GM19043 (cell line): ENCODE data around the gene ZDHHC1.
"Not testable (repeated sequence)": the region's sequence is repeated elsewhere in the genome, so short reads cannot be mapped to it uniquely, and the experiment has no call there.

ENCODE experiments used
- ATAC-seq: cut with Tn5 transposase; IDR thresholded peaks from one replicate; pipeline ENCODE4 v1.9.1; 2021; ENCODE audit warnings: low read depth; ENCODE audit not compliant: unreplicated experiment

Gene ZDHHC1

DNA sequence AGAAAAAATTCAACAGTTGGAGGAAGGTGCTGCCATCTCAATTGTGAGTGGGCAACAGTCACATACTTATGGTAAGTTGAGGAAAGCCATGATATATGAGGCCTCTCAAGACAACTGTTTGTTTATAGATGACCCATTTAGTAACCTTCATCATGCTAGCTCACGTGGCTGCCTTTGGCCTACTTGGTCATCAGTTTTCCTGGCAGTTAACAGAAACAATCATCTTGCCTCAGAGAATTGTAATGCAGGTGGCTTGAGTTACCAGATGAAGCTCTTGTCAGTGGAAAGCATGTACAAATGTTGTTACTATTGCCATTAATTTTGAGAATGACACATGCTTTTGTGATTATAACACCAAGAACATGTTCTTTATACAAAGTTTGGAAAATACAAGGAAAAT is 37.6 kb downstream of the ZDHHC1 start:
- no peak for ATAC-seq

DNA sequence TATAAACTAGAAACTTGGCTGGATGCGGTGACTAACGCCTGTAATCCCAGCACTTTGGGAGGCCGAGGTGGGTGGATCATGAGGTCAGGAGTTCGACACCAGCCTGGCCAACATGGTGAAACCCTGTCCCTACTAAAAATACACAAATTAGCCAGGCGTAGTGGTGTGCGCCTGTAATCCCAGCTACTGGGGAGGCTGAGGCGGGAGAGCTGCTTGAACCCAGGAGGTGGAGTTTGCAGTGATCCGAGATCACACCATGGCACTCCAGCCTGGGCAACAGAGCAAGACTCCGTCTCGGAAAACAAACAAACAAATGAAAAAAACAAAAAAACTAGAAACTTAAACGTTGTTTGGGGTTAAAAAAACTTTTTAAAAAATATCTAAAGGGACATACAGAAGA is 40.3 kb downstream of the ZDHHC1 start:
- not testable (repeated sequence) for ATAC-seq

DNA sequence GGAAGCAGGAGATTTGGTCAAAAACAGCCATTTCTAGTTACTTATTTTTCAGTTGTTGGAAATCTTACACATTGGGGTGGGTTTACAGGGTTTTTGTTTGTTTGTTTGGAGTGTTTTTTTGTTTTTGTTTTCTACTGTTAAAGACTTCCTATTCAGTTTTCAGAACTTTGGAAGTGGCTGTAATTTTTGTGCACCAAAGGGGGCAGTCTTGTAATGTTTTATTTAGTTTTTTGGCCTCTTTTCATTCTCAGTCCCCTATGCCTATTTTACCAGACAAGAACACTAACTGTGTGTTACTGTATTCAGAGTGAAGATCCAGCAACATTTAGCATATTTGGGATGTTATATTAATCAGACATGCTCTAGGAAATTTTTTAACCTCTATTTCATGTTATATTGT is 43.6 kb downstream of the ZDHHC1 start:
- ATAC-seq, result no peak

- no peak for ATAC-seq
Observed at GRCh38 chr16:67370661-67371060, 45.6 kb downstream of the ZDHHC1 start.

DNA sequence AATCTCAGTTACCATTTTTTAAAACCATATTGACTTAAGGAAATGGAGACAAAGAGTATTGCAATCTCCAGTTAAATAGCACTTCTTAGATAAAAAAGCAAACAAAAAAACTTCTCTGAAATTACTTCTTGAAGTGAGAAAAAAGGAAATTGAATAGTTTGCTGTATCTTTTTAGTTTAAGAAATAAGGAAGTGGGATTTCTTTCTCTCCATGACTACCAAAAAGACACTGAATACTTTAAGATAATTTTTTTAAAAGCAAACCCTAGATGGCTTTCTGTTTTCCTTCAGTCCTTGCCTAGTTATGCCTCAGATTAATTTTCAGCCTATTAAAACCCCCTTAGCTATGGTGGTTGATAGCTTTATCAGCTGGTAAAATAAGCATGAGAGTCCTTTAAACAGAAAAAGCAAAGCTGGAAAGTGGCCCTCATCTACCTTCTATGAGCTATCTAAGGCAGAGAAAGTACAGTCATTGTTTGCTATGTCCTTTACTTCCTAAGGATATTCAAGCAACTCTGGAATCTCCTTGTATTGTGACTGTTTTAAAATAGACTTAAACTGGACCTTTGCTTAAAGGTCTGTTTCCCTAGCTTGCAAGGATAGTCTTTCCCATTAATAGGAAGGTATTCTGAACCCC is 51.6 kb downstream of the ZDHHC1 start:
- ATAC-seq, result no peak

GRCh38 chr16:67361038-67361437 is 55.2 kb downstream of the ZDHHC1 start:
- ATAC-seq, result no peak

- not testable (repeated sequence) for ATAC-seq
Observed at GRCh38 chr16:67359540-67360269, 56.6 kb downstream of the ZDHHC1 start.

DNA sequence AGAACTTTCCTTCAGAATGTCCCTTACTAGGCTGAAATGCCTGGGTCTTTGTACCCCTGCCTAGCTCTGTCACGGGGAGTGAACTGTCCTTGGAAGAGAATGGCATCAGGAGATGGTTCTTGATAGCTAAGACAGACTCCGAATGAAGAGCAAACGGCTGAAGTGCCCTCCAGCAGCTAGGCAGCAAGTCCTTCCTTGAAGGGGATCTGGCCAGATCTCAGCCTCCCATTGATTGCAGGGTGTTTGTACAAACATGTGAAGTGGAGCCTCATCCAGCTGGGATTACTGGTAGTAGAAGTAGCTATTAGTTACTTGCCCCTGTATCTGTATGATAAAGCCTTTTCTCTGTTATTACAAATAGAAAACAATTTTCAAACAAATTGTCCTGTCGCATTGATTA is 58.7 kb downstream of the ZDHHC1 start:
- no peak for ATAC-seq

DNA sequence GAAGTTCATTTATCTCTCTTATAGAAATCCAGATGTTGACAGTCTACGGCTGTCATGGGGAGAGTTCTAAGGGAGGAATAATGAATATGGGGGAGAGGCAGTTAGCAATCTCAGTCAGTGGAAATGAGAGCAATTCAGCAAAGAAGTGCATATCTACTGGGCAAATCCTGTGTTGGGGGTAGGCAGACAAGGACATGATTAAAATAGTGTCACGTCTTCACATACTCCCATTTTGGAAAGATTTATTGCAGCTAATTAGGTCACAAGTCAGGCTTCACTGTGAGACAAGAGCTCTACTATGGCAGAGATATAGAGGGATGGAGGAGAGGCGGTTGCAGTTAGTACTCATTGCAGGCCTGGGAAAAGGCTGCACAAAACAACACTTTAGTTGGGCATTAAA is 59.9 kb downstream of the ZDHHC1 start:
- ATAC-seq, result no peak

DNA sequence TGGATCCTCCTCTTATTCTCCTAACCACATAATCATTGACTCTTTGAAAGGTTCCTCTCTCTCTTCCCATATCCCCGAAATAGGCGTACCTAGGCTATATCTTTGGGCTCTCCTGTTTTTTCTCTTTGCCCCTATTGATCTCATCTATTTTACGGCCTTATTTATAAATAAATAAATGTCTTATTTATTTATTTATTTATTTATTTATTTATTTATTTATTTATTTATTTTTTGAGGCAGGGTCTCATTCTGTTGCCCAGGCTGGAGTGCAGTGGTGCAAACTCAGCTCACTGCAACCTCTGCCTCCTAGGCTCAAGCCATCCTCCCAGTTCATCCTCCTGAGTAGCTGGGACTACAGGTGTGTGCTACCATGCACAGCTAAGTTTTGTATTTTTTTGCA is 63.8 kb downstream of the ZDHHC1 start:
- ATAC-seq, result not testable (repeated sequence)

DNA sequence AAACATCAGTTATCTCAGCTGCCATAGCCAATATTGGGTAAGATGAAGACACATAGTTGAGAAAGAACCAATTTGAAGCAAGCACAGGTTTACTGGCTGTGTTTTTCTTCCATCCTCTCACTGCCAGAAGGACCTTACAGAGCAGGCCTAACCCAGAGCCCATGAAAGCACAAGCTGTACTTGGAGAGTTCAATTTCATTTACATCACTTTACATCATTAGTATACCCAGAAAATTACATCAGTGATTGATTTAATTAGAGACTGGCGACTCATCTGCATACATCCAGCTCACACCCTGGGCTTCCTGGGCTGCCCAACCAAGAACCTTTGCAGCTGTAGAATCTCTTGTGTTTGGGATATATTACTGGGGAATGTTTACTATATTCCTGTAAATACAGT is 66.0 kb downstream of the ZDHHC1 start:
- no peak for ATAC-seq

DNA sequence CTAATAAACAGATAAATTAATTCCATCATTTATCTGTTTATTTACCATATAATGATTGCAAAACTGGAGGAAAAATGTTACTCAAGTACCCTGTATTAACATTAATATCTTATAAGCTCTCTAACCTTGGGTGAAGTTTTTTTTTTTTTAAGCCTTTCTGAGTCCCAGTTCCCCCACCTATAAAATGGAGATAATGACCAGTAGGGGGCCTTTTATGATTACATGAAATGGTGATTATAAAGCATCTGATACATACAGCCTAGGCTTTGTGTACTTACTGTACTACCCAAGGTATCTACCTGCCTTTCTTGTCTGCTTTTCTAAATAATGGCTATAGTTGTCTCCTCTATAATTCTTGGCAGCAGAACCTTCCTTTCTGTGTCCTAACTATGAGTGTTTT is 67.1 kb downstream of the ZDHHC1 start:
- no peak for ATAC-seq

GRCh38 chr16:67346341-67346740 is 69.9 kb downstream of the ZDHHC1 start:
- ATAC-seq, result no peak

DNA sequence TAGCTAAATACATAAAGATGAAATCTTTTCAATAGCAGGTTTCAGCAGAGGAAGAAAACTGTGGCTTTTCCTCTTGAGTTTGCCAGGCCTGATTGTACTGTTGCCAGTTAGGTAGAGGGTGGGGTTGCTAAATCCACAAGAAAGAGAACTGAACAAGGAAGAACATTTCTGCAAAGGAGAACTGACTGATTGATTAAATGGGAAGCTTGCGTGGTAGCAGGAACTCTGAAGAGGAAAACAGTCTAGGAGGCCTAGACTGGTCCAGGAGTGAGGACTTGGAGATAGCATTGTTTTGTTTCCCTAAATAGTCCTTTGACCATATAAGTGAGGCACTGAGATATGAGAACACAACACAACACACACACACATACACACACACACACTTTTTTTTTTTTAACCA is 70.9 kb downstream of the ZDHHC1 start:
- ATAC-seq, result no peak
